MCF 10A (cell line): ENCODE data around the gene TDP2. TPM values are rescaled to one million over a fixed set of nuclear protein-coding genes. Genes with fewer than 3 reads are reported as not detected.

ENCODE experiments used
- BruUV-seq: library from RNA; stranded (reverse); fragments of 400-500 nt; replicated peaks from 2 replicates; lab custom pipeline; 2021; lab: Mats Ljungman, UMichigan
- CTCF ChIA-PET: fragments of 300-600 bp; sonication (Branson Sonifier 250); formaldehyde crosslinking; extraction: SDS; loops from one replicate; lab custom pipeline; 2021; ENCODE audit warnings: antibody characterized with exemption, inconsistent platforms; lab: Yijun Ruan, JAX
- POLR2A ChIA-PET: fragments of 300-600, 350-650 bp; sonication (Branson Sonifier 250); formaldehyde crosslinking; extraction: SDS; loops from one replicate; lab custom pipeline; 2020; ENCODE audit warnings: antibody characterized with exemption, inconsistent platforms; lab: Yijun Ruan, JAX
- DNase-seq: peaks from one replicate; pipeline ENCODE4 v3.0.0-alpha.2; 2018; ENCODE audit not compliant: unreplicated experiment
- H3K27ac Mint-ChIP-seq: one replicate; pipeline ENCODE4 v1.8.0; 2022; ENCODE audit warnings: mild to moderate bottlenecking, low read depth, mixed read lengths; ENCODE audit not compliant: unreplicated experiment
- H3K27me3 Mint-ChIP-seq: one replicate; pipeline ENCODE4 v1.8.0; 2022; ENCODE audit warnings: mixed read lengths; ENCODE audit not compliant: insufficient read depth, unreplicated experiment
- H3K36me3 Mint-ChIP-seq: one replicate; pipeline ENCODE4 v1.8.0; 2022; ENCODE audit warnings: mild to moderate bottlenecking, moderate library complexity, mixed read lengths; ENCODE audit not compliant: insufficient read depth, unreplicated experiment
- H3K4me1 Mint-ChIP-seq: one replicate; pipeline ENCODE4 v1.8.0; 2022; ENCODE audit warnings: mixed read lengths; ENCODE audit not compliant: insufficient read depth, unreplicated experiment
- H3K4me3 Mint-ChIP-seq: one replicate; pipeline ENCODE4 v1.8.0; 2022; ENCODE audit warnings: mild to moderate bottlenecking, moderate library complexity, mixed read lengths; ENCODE audit not compliant: unreplicated experiment
- H3K9me3 Mint-ChIP-seq: one replicate; pipeline ENCODE4 v1.8.0; 2022; ENCODE audit warnings: mixed read lengths; ENCODE audit not compliant: unreplicated experiment
- CTCF ChIP-seq: fragments of 200-600 bp; IDR thresholded peaks from one replicate; pipeline ENCODE4 v1.8.0; 2022; ENCODE audit warnings: antibody characterized with exemption, mild to moderate bottlenecking; ENCODE audit not compliant: unreplicated experiment
- intact Hi-C: fragments of 100-400 bp; cut with micrococcal nuclease; formaldehyde crosslinking; loops from 2 replicates; pipeline ENCODE4 v1.14.1; 2022
- total RNA-seq: library from RNA; stranded (reverse); gene quantifications from 2 replicates; pipeline ENCODE4 v1.2.3, GENCODE V29; 2022

TDP2 gene
- total RNA-seq, 1 experiment from 2014 or later, result 28.2 TPM

DNA sequence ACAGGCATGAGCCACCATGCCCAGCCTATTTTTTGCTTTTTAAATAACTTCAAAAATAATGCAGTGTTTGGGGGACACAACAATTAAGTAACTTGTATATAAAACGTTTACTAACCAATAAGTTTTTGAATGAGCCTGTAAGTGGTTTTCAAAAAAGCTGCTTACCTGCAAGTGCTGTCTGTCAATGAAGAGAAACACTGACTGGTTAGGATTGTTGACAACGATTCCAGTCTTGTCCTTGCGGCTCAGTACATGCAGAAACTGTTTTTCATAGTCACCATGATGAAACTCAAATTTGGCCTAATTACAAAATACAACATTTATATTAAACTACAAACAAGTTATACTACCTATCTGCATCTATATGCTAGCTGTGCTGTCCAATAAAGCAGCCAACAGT is 41.9 kb upstream of the TDP2 start:
- Mint-ChIP-seq H3K36me3 (peaks cover 100% of the 10 kb centered on the region), H3K27ac (no peak overlapping the region), H3K9me3 (no peaks in the 10 kb centered on the region), H3K4me3 (no peak overlapping the region), H3K4me1 (peaks cover 24% of the 10 kb centered on the region), H3K27me3 (no peaks in the 10 kb centered on the region)
- BruUV-seq, result no TSS peak
- no peak for TF ChIP-seq CTCF
- ChIA-PET CTCF (interaction anchor here (0.5 to 1.4 kb wide), 8 partner anchors 10 to 338 kb away, joined by 3 to 7 read pairs (median 3); no protein-coding TSS in a partner anchor), POLR2A (interaction anchor here (0.6 to 8.3 kb wide), 7 partner anchors 9 to 848 kb away, joined by 3 to 58 read pairs (median 3); partner anchors contain the start of genes ACOT13, C6orf62 and TDP2)
- DNase-seq, result no peak
- intact Hi-C loops, result no loop called here

DNA sequence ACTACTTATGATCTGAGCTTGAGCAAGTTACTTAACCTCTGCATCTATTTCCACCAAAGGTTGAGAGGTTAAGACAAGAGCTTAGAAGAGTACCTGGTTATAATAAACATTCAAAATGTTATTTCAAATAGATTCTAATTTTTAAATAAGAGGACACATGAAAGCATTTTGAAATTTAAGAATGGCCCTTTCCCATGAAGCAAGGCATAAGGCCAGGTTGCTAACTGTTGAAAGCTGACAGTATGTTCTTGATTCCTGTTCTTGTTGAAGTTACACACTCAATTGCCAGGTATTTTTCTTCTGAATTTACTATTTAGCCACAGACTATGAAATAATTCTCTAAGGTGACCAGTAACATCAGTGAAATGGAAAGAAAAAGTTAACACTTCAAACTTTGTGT is 37.8 kb upstream of the TDP2 start:
- no peak overlapping the region for H3K27ac Mint-ChIP-seq
- CTCF ChIA-PET, result interaction anchor here (0.6 to 2.9 kb wide), 6 partner anchors 8 to 128 kb away, joined by 3 to 18 read pairs (median 6); no protein-coding TSS in a partner anchor
- POLR2A ChIA-PET, result interaction anchor here (0.6 to 8.3 kb wide), 8 partner anchors 10 to 314 kb away, joined by 3 to 58 read pairs (median 5); partner anchors contain the start of genes ACOT13, C6orf62 and TDP2
- H3K9me3 Mint-ChIP-seq, result no peaks in the 10 kb centered on the region
- no peak for TF ChIP-seq CTCF
- no peak overlapping the region for H3K4me3 Mint-ChIP-seq
- no peak for DNase-seq
- intact Hi-C loops, result no loop called here
- peaks cover 96% of the 10 kb centered on the region for H3K36me3 Mint-ChIP-seq
- peaks cover 15% of the 10 kb centered on the region for H3K4me1 Mint-ChIP-seq
- no TSS peak for BruUV-seq
- H3K27me3 Mint-ChIP-seq, result no peaks in the 10 kb centered on the region

GRCh38 chr6:24702720-24703282 is 36.1 kb upstream of the TDP2 start:
- Mint-ChIP-seq H3K27me3 (no peaks in the 10 kb centered on the region), H3K4me1 (peaks cover 15% of the 10 kb centered on the region), H3K9me3 (no peaks in the 10 kb centered on the region), H3K27ac (peak overlapping the region; percentile 33), H3K4me3 (no peak overlapping the region), H3K36me3 (peaks cover 87% of the 10 kb centered on the region)
- CTCF ChIA-PET, result interaction anchor here (0.7 to 2.2 kb wide), 4 partner anchors 10 to 178 kb away, joined by 3 to 11 read pairs (median 4); no protein-coding TSS in a partner anchor
- no peak for TF ChIP-seq CTCF
- POLR2A ChIA-PET, result interaction anchor here (1.0 to 2.7 kb wide), 6 partner anchors 12 to 315 kb away, joined by 3 to 14 read pairs (median 6); partner anchors contain the start of genes C6orf62 and GMNN
- intact Hi-C loops, result no loop called here
- BruUV-seq, result no TSS peak
- DNase-seq, result no peak
